Germinal center (tissue), 1 donor: ENCODE measurements around the gene FBXL20.
"Not testable (repeated sequence)": the region's sequence is repeated elsewhere in the genome, so short reads cannot be mapped to it uniquely, and the experiment has no call there.

Source experiments
- DNase-seq: peaks from one replicate; pipeline ENCODE4 v3.0.0; 2012; ENCODE audit warnings: mixed read lengths, low spot score

FBXL20 gene

GRCh38 chr17:39401412-39402243, at the start of gene FBXL20:
TSS of gene FBXL20 (minus strand) at chr17:39401626. CDS start at chr17:39401402, 224 bp downstream.
- peak; percentile 97 for DNase-seq

- DNase-seq = peak; percentile 95
These were observed 49.6 kb upstream of the FBXL20 start, which contains the start of gene MED1 for GRCh38 chr17:39450847-39451581. TSS of gene MED1 (minus strand) at chr17:39451263. CDS start at chr17:39451062, 201 bp downstream.

- DNase-seq = no peak
These were observed 48.6 kb upstream of the FBXL20 start for GRCh38 chr17:39450051-39450450.

- no peak for DNase-seq
These were observed 46.1 kb upstream of the FBXL20 start for GRCh38 chr17:39447561-39447960.

- no peak for DNase-seq
These were observed 41.9 kb upstream of the FBXL20 start for GRCh38 chr17:39443326-39443725.

- DNase-seq = not testable (repeated sequence)
These were observed 38.4 kb upstream of the FBXL20 start for GRCh38 chr17:39439868-39440267.

GRCh38 chr17:39429600-39429999, 28.2 kb upstream of the FBXL20 start:
- DNase-seq = no peak

GRCh38 chr17:39416141-39416540, 14.7 kb upstream of the FBXL20 start:
- DNase-seq = no peak

GRCh38 chr17:39410279-39410678, 8.9 kb upstream of the FBXL20 start:
- no peak for DNase-seq

- no peak for DNase-seq
These were observed 6.9 kb upstream of the FBXL20 start for GRCh38 chr17:39408360-39408759.

- no peak for DNase-seq
These were observed 5.5 kb upstream of the FBXL20 start for GRCh38 chr17:39406951-39407350.

GRCh38 chr17:39405436-39405835, 4.0 kb upstream of the FBXL20 start:
- no peak for DNase-seq

GRCh38 chr17:39404542-39405378, 3.3 kb upstream of the FBXL20 start:
- no peak for DNase-seq

- DNase-seq = no peak
These were observed 1.6 kb upstream of the FBXL20 start for GRCh38 chr17:39402890-39403605.

- DNase-seq = peak; percentile 93
These were observed 941 bp upstream of the FBXL20 start for GRCh38 chr17:39402244-39402889.

GRCh38 chr17:39400547-39401411, 647 bp downstream of the FBXL20 start:
- DNase-seq = peak; percentile 22

- DNase-seq = no peak
These were observed 1.6 kb downstream of the FBXL20 start for GRCh38 chr17:39399791-39400190.

GRCh38 chr17:39393736-39394135, 7.7 kb downstream of the FBXL20 start:
- no peak for DNase-seq

- no peak for DNase-seq
These were observed 10.0 kb downstream of the FBXL20 start for GRCh38 chr17:39391448-39391847.

- no peak for DNase-seq
These were observed 16.4 kb downstream of the FBXL20 start for GRCh38 chr17:39385040-39385439.
